Mammary epithelial cell (primary cell): ENCODE results near the gene PARVB.

Experiments used
- EZH2 ChIP-seq: IDR thresholded peaks from 2 replicates; pipeline ENCODE4 v1.6.1; 2012; ENCODE audit warnings: low read length, inconsistent platforms, borderline replicate concordance
- TF ChIP-seq, protein P1 (sequence below), 2 donors: IDR thresholded peaks in 1 of 2; conservative IDR thresholded peaks in 1 of 2; 2 replicates each; pipeline ENCODE4 v1.5.1; 2011 to 2012; ENCODE audit warnings: inconsistent platforms in 2 of 2, low read length in 2 of 2, mild to moderate bottlenecking in 2 of 2, control low read depth in 1 of 2, low read depth in 1 of 2; ENCODE audit not compliant: insufficient read depth in 1 of 2; ENCODE audit errors: extremely low read depth in 1 of 2

DNA sequence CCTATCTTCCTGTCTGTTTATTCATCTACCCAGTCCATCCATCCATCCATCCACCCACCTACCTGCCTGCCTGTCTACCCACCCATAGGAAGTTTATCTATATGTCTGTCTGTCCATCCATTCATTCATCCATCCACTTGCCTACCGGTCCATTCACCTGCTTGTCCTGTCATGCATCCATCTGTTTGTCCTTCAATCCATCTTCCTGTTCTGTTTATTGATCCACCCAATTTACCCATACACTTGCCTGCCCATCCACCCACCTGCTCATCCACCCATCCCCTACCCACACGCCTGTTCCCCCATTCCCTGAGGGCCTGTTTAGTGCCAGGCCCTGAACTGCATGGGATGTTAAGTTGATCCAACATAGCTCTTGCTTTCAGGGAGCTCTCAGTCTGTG, 175.1 kb downstream of the PARVB start:
- TF ChIP-seq, protein P1, sequence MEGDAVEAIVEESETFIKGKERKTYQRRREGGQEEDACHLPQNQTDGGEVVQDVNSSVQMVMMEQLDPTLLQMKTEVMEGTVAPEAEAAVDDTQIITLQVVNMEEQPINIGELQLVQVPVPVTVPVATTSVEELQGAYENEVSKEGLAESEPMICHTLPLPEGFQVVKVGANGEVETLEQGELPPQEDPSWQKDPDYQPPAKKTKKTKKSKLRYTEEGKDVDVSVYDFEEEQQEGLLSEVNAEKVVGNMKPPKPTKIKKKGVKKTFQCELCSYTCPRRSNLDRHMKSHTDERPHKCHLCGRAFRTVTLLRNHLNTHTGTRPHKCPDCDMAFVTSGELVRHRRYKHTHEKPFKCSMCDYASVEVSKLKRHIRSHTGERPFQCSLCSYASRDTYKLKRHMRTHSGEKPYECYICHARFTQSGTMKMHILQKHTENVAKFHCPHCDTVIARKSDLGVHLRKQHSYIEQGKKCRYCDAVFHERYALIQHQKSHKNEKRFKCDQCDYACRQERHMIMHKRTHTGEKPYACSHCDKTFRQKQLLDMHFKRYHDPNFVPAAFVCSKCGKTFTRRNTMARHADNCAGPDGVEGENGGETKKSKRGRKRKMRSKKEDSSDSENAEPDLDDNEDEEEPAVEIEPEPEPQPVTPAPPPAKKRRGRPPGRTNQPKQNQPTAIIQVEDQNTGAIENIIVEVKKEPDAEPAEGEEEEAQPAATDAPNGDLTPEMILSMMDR (conservative IDR thresholded peaks at IDR 0.05 in 1 of 2, IDR thresholded peaks at IDR 0.05 in 1 of 2; ENCODE audit: extremely low read depth in 1 of 2, insufficient read depth in 1 of 2, low read depth in 1 of 2, low read length in 2 of 2) = no peak
- TF ChIP-seq EZH2 = no peak
